Measurements from ENCODE around the gene VSTM1. TPM values are rescaled to one million over a fixed set of nuclear protein-coding genes. Genes with fewer than 3 reads are reported as not detected.

VSTM1 gene
- total RNA-seq, 3 donors from 2014 or later, result not detected

GRCh38 chr19:54069470-54069869 is 5.8 kb upstream of the VSTM1 start:
- Histone ChIP-seq H3K9me3 (peaks cover 11 to 15% of the 10 kb centered on the region in 2 donors), H3K36me3 (no peaks in the 10 kb centered on the region), H3K27me3 (no peaks in the 10 kb centered on the region), H3K27ac (no peak overlapping the region), H3K4me3 (no peak overlapping the region), H3K4me1 (no peaks in the 10 kb centered on the region)
- no peak for DNase-seq (ENCODE audit: low spot score in 2 of 2)
- TF ChIP-seq POLR2AphosphoS5 (IDR thresholded peaks at IDR 0.05), result no peak
- no peak for TF ChIP-seq POLR2A (IDR thresholded peaks at IDR 0.05)
- TF ChIP-seq CTCF (IDR thresholded peaks at IDR 0.05), result no peak
- intact Hi-C loops (cut with DNase I; ENCODE audit: low total_unique reads), result no loop called here

- H3K4me1 ChIP-seq, result no peaks in the 10 kb centered on the region
- peaks cover 0 to 5% of the 10 kb centered on the region in 2 donors for H3K27me3 ChIP-seq
- H3K27ac ChIP-seq, result no peak overlapping the region
- peaks cover 0 to 6% of the 10 kb centered on the region in 2 donors for H3K9me3 ChIP-seq
- no peaks in the 10 kb centered on the region for H3K36me3 ChIP-seq
- intact Hi-C loops (cut with DNase I; ENCODE audit: low total_unique reads), result loop anchor here (5.0 kb wide), 1 partner anchor 1860 kb away; no protein-coding TSS in a partner anchor
- no peak overlapping the region for H3K4me3 ChIP-seq
- no peak for DNase-seq (ENCODE audit: low spot score in 2 of 2)
- TF ChIP-seq POLR2AphosphoS5 (IDR thresholded peaks at IDR 0.05), result no peak
- TF ChIP-seq POLR2A (IDR thresholded peaks at IDR 0.05), result no peak
- no peak for TF ChIP-seq CTCF (IDR thresholded peaks at IDR 0.05)
Observed at GRCh38 chr19:54062643-54063042, 1.1 kb downstream of the VSTM1 start.

- no peak for TF ChIP-seq POLR2AphosphoS5 (IDR thresholded peaks at IDR 0.05)
- no peak for TF ChIP-seq POLR2A (IDR thresholded peaks at IDR 0.05)
- TF ChIP-seq CTCF (IDR thresholded peaks at IDR 0.05), result no peak
- intact Hi-C loops (cut with DNase I; ENCODE audit: low total_unique reads), result no loop called here
Observed at GRCh38 chr19:54047616-54048015, 16.1 kb downstream of the VSTM1 start.

GRCh38 chr19:54045771-54046170 is 17.9 kb downstream of the VSTM1 start:
- TF ChIP-seq CTCF (IDR thresholded peaks at IDR 0.05) (no peak), POLR2AphosphoS5 (IDR thresholded peaks at IDR 0.05) (no peak), POLR2A (IDR thresholded peaks at IDR 0.05) (no peak)
- Histone ChIP-seq H3K9me3 (peaks cover 0 to 15% of the 10 kb centered on the region in 2 donors), H3K4me1 (no peaks in the 10 kb centered on the region), H3K36me3 (no peaks in the 10 kb centered on the region), H3K27me3 (peaks cover 0 to 43% of the 10 kb centered on the region in 2 donors), H3K4me3 (no peak overlapping the region), H3K27ac (no peak overlapping the region)
- no peak for DNase-seq (ENCODE audit: low spot score in 2 of 2)
- intact Hi-C loops (cut with DNase I; ENCODE audit: low total_unique reads), result no loop called here

More at GRCh38 chr19:54047616-54048015, 16.1 kb downstream of the VSTM1 start:
- no peak for DNase-seq (ENCODE audit: low spot score in 2 of 2)
- no peak overlapping the region for H3K4me3 ChIP-seq
- H3K27ac ChIP-seq, result no peak overlapping the region
- no peaks in the 10 kb centered on the region for H3K36me3 ChIP-seq
- H3K9me3 ChIP-seq, result peaks cover 0 to 15% of the 10 kb centered on the region in 2 donors
- no peaks in the 10 kb centered on the region for H3K4me1 ChIP-seq
- H3K27me3 ChIP-seq, result peaks cover 0 to 43% of the 10 kb centered on the region in 2 donors

GRCh38 chr19:54042989-54043388 is 20.7 kb downstream of the VSTM1 start:
- TF ChIP-seq POLR2A (IDR thresholded peaks at IDR 0.05), result no peak
- no peak for TF ChIP-seq CTCF (IDR thresholded peaks at IDR 0.05)
- no peak for TF ChIP-seq POLR2AphosphoS5 (IDR thresholded peaks at IDR 0.05)
- DNase-seq (ENCODE audit: low spot score in 2 of 2), result no peak
- peaks cover 0 to 35% of the 10 kb centered on the region in 2 donors for H3K27me3 ChIP-seq

More at GRCh38 chr19:54042989-54043388, 20.7 kb downstream of the VSTM1 start:
- no peaks in the 10 kb centered on the region for H3K9me3 ChIP-seq
- H3K4me3 ChIP-seq, result no peak overlapping the region
- intact Hi-C loops (cut with DNase I; ENCODE audit: low total_unique reads), result no loop called here
- no peaks in the 10 kb centered on the region for H3K36me3 ChIP-seq
- H3K27ac ChIP-seq, result no peak overlapping the region
- no peaks in the 10 kb centered on the region for H3K4me1 ChIP-seq

Data from breast epithelium (tissue), 4 donors.